Gastrocnemius medialis (tissue), 4 donors: ENCODE measurements around the gene ZIC5. TPM values are rescaled to one million over a fixed set of nuclear protein-coding genes. Genes with fewer than 3 reads are reported as not detected.
A peak's percentile ranks its signal among the peaks of the same experiment; 100 is the strongest.

Experiments used
- ATAC-seq, 2 donors: fragments of 150-250 bp; one replicate each; pipeline ENCODE4 v1.9.1; 2016
- DNase-seq, 2 donors: peaks; one replicate each; pipeline ENCODE4 v3.0.0-alpha.2; 2019
- H3K27ac ChIP-seq, 4 donors: fragments of 200-600 bp; sonication (generic); 1 replicate in 1 of 4; 2 replicates in 3 of 4; pipeline ENCODE4 v1.5.1; 2016 to 2018; ENCODE audit warnings: mild to moderate bottlenecking in 2 of 4, moderate library complexity in 1 of 4
- H3K27me3 ChIP-seq, 3 donors: fragments of 200-600 bp; sonication (generic) in 2 of 3; 1 replicate in 1 of 3; 2 replicates in 2 of 3; pipeline versions ENCODE4 v1.5.1 to v1.6.0; 2016 to 2019; ENCODE audit warnings: mild to moderate bottlenecking in 1 of 3, moderate library complexity in 1 of 3
- H3K36me3 ChIP-seq, 2 donors: fragments of 200-600 bp; sonication (generic) in 1 of 2; one replicate each; pipeline ENCODE4 v1.5.1; 2017 to 2018
- H3K4me1 ChIP-seq, 2 donors: fragments of 200-600 bp; sonication (generic) in 1 of 2; one replicate each; pipeline ENCODE4 v1.5.1; 2016 to 2017; ENCODE audit warnings: mild to moderate bottlenecking in 2 of 2
- H3K4me3 ChIP-seq, 4 donors: fragments of 200-600 bp; sonication (generic) in 3 of 4; 1 replicate in 1 of 4; 2 replicates in 3 of 4; pipeline ENCODE4 v1.5.1; 2016 to 2019; ENCODE audit warnings: mild to moderate bottlenecking in 2 of 4
- H3K9me3 ChIP-seq, 3 donors: fragments of 200-600 bp; sonication (generic) in 2 of 3; 1 replicate in 1 of 3; 2 replicates in 2 of 3; pipeline ENCODE4 v1.5.1; 2016 to 2019
- CTCF ChIP-seq, 5 experiments: fragments of 450-650 bp in 3 of 5; fragments of 200-600 bp in 2 of 5; sonication (generic) in 2 of 5; IDR thresholded peaks in 4 of 5; conservative IDR thresholded peaks in 1 of 5; 1 replicate in 4 of 5; 2 replicates in 1 of 5; pipeline ENCODE4 v1.5.1; 2016 to 2019; ENCODE audit warnings: antibody characterized with exemption in 5 of 5, mild to moderate bottlenecking in 3 of 5, moderate library complexity in 3 of 5
- POLR2A ChIP-seq, 2 donors: fragments of 450-650 bp; IDR thresholded peaks; one replicate each; pipeline ENCODE4 v1.6.1; 2017; ENCODE audit warnings: antibody characterized with exemption in 2 of 2, mild to moderate bottlenecking in 2 of 2, moderate library complexity in 2 of 2
- in situ Hi-C, 4 donors: fragments of 200-750 bp; cut with MboI; loops; one replicate each; pipeline versions ENCODE4 v1.15.0 to v1.8.0; 2017; ENCODE audit warnings: low sequenced_read_pairs in 4 of 4
- intact Hi-C: fragments of 100-400 bp; cut with DNase I; formaldehyde crosslinking; loops from one replicate; pipeline ENCODE4 v1.15.1; 2023; ENCODE audit warnings: low total_unique reads
- total RNA-seq, 4 donors: library from RNA; depleted of rRNA; stranded (reverse); fragments of >200 nt; gene quantifications; one replicate each; pipeline versions ENCODE4 v1.1.0 to v1.2.3, GENCODE V29; 2016

ZIC5 gene
- total RNA-seq, 4 donors from 2014 or later: not detected

DNA sequence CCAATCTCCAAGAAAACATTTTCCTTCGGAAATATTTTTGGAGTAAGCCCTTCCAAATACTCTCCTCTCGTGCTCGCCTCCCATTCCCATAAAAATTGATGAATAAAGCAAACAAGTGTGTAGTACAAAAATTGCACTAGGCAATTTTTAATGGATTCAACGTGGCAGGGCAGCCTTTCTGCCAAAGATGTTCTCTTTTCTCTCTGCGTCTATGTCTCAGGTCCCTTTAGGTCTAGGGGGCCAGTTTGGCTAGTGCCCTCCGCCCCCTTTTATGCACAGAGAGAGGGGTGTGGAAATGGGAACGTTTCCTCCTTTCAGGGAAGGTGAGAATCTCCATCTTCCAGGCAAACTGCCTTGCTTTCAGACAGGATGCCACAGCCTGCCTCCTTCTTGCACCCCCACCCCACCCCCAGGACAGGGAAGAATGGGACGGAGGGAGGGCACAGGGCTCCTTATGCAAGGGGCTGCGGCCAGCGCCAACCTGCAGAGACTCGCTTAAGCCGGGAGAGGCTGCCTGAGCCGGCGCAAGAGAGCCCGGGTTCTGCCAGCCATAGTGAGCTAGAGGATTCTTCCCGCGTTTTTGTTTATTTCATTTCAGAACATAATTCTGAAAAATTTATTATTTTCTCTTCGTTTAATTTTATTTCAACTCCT lies 7.4 kb upstream of the ZIC5 start:
- in situ Hi-C loops (no loop called here), intact Hi-C loops (no loop called here)
- peak overlapping the region in 1 of 4 donors; percentile 51 for H3K4me3 ChIP-seq
- H3K27me3 ChIP-seq: peaks cover 90 to 95% (median 92%) of the 10 kb centered on the region in 3 donors
- no peaks in the 10 kb centered on the region for H3K9me3 ChIP-seq
- no peak for ATAC-seq
- DNase-seq: no peak
- H3K4me1 ChIP-seq: peaks cover 13 to 24% of the 10 kb centered on the region in 2 donors
- H3K27ac ChIP-seq: no peak overlapping the region
- no peaks in the 10 kb centered on the region for H3K36me3 ChIP-seq
- TF ChIP-seq POLR2A (IDR thresholded peaks at IDR 0.05) (no peak), CTCF (IDR thresholded peaks at IDR 0.05 in 4 of 5, conservative IDR thresholded peaks at IDR 0.05 in 1 of 5) (no peak)

- intact Hi-C loops: no loop called here
- ATAC-seq (no peak), DNase-seq (no peak)
- in situ Hi-C loops: no loop called here
- H3K27me3 ChIP-seq: peaks cover 90 to 95% (median 92%) of the 10 kb centered on the region in 3 donors
- H3K27ac ChIP-seq: no peak overlapping the region
- TF ChIP-seq POLR2A (IDR thresholded peaks at IDR 0.05) (no peak), CTCF (IDR thresholded peaks at IDR 0.05 in 4 of 5, conservative IDR thresholded peaks at IDR 0.05 in 1 of 5) (no peak)
- H3K4me3 ChIP-seq: no peak overlapping the region
- no peaks in the 10 kb centered on the region for H3K36me3 ChIP-seq
- H3K9me3 ChIP-seq: no peaks in the 10 kb centered on the region
- H3K4me1 ChIP-seq: peaks cover 13 to 24% of the 10 kb centered on the region in 2 donors
These were observed 6.6 kb upstream of the ZIC5 start for GRCh38 chr13:99977912-99978798.

DNA sequence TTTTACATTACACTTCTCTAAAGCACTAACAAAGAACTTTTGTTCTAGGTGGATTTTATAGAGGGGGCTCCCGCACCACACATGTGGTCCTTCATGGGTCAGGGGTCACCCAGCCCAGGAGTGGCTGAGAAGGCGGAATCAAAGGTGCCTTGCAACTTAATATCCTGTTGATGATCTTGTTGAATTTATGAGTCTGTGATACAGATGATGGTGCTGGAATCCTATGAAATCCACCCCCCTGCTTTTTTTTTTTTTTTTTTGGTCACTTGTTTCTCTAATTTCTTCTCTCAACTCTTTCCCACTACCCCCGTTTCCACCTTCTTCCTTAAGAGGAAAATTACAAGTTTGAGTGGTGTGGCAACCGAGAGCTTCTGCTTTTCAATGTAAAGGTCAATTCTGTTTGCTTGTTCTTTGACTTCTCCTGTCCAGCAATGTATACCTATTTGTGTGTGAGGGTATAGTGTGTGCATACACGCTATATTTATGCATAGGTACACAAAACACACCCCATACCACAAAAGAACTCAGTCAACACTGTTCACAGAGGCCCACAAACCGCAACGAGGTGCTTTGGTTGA lies 5.9 kb upstream of the ZIC5 start:
- intact Hi-C loops: no loop called here
- in situ Hi-C loops: no loop called here
- H3K4me1 ChIP-seq: peaks cover 13 to 24% of the 10 kb centered on the region in 2 donors

GRCh38 chr13:99976575-99976974 lies 5.0 kb upstream of the ZIC5 start:
- intact Hi-C loops: no loop called here
- TF ChIP-seq CTCF (IDR thresholded peaks at IDR 0.05 in 4 of 5, conservative IDR thresholded peaks at IDR 0.05 in 1 of 5): no peak
- TF ChIP-seq POLR2A (IDR thresholded peaks at IDR 0.05): no peak

More for the DNA sequence above, 5.9 kb upstream of the ZIC5 start:
- TF ChIP-seq POLR2A (IDR thresholded peaks at IDR 0.05): no peak
- TF ChIP-seq CTCF (IDR thresholded peaks at IDR 0.05 in 4 of 5, conservative IDR thresholded peaks at IDR 0.05 in 1 of 5): no peak
- ATAC-seq (no peak), DNase-seq (no peak)
- H3K9me3 ChIP-seq: no peaks in the 10 kb centered on the region
- H3K27ac ChIP-seq: no peak overlapping the region
- no peak overlapping the region for H3K4me3 ChIP-seq
- peaks cover 90 to 95% (median 92%) of the 10 kb centered on the region in 3 donors for H3K27me3 ChIP-seq
- no peaks in the 10 kb centered on the region for H3K36me3 ChIP-seq

More at GRCh38 chr13:99976575-99976974, 5.0 kb upstream of the ZIC5 start:
- Histone ChIP-seq H3K27me3 (peaks cover 90 to 98% (median 96%) of the 10 kb centered on the region in 3 donors), H3K27ac (no peak overlapping the region), H3K4me1 (peaks cover 13 to 24% of the 10 kb centered on the region in 2 donors), H3K4me3 (no peak overlapping the region), H3K9me3 (no peaks in the 10 kb centered on the region), H3K36me3 (no peaks in the 10 kb centered on the region)
- in situ Hi-C loops: no loop called here
- no peak for ATAC-seq
- DNase-seq: no peak
